SK-N-SH treated with all-trans-retinoic acid at 6 μM for 48 hours (cell line): ENCODE measurements around the gene HELZ.

Experiments used
- CSRNP3 ChIP-seq: fragments of 250-450 bp; sonication (Bioruptor Pico); IDR thresholded peaks from 2 replicates; pipeline ENCODE4 v1.5.1; 2021; ENCODE audit warnings: mild to moderate bottlenecking, moderate library complexity
- PATZ1 ChIP-seq: fragments of 250-450 bp; sonication (Bioruptor Pico); IDR thresholded peaks from 2 replicates; pipeline ENCODE4 v1.8.0; 2020; ENCODE audit warnings: mild to moderate bottlenecking, moderate library complexity, borderline replicate concordance
- TCF4 ChIP-seq: fragments of 250-450 bp; sonication (Bioruptor Pico); IDR thresholded peaks from 2 replicates; pipeline ENCODE4 v1.8.0; 2021; ENCODE audit warnings: mild to moderate bottlenecking, moderate library complexity, borderline replicate concordance
- ZFP30 ChIP-seq: fragments of 450-650 bp; formaldehyde crosslinking; IDR thresholded peaks from 2 replicates; pipeline ENCODE4 v1.5.0; 2022; ENCODE audit warnings: mild to moderate bottlenecking, moderate library complexity

- TF ChIP-seq PATZ1 (CRISPR knock-in tag), result no peak
- TF ChIP-seq ZFP30, result no peak
- TF ChIP-seq CSRNP3 (CRISPR knock-in tag), result no peak
- TF ChIP-seq TCF4 (CRISPR knock-in tag), result no peak
Measured at GRCh38 chr17:67049025-67049739, 195.8 kb downstream of the HELZ start.
